Brain microvascular endothelial cell (primary cell): ENCODE data around the gene UBE2E2.

Experiments used
- DNase-seq: peaks from one replicate; pipeline ENCODE4 v3.0.0-alpha.2; 2020
- H3K27ac ChIP-seq: fragments of 250-450 bp; sonication (Bioruptor Pico); 2 replicates; pipeline ENCODE4 v1.5.1; 2020; ENCODE audit warnings: mild to moderate bottlenecking, moderate library complexity
- H3K27me3 ChIP-seq: fragments of 250-450 bp; sonication (Bioruptor Pico); replicated peaks from 2 replicates; pipeline ENCODE4 v1.5.1; 2020; ENCODE audit warnings: mild to moderate bottlenecking
- H3K36me3 ChIP-seq: fragments of 250-450 bp; sonication (Bioruptor Pico); replicated peaks from 2 replicates; pipeline ENCODE4 v1.5.1; 2020; ENCODE audit warnings: mild to moderate bottlenecking
- H3K4me3 ChIP-seq: 2 replicates; pipeline ENCODE4 v1.5.1; 2011; ENCODE audit warnings: low read depth, mild to moderate bottlenecking, control low read depth, low read length, moderate library complexity
- CTCF ChIP-seq: IDR thresholded peaks from 2 replicates; pipeline ENCODE4 v1.5.1; 2011; ENCODE audit warnings: low read depth, mild to moderate bottlenecking, moderate library complexity, low read length, control low read depth, inconsistent platforms; ENCODE audit errors: missing control alignments
- in situ Hi-C: cut with HindIII; loops from 2 replicates; pipeline ENCODE4 v1.10.0; 2017; ENCODE audit warnings: low sequenced_read_pairs, low pct_ligation_motif_present

The UBE2E2 gene

GRCh38 chr3:23496165-23496564 is 293.0 kb downstream of the UBE2E2 start:
- no peak for DNase-seq
- no peaks in the 10 kb centered on the region for H3K27me3 ChIP-seq
- no peak overlapping the region for H3K27ac ChIP-seq
- in situ Hi-C loops, result no loop called here
- TF ChIP-seq CTCF, result no peak
- H3K4me3 ChIP-seq, result no peak overlapping the region
- no peaks in the 10 kb centered on the region for H3K36me3 ChIP-seq

- Histone ChIP-seq H3K4me3 (no peak overlapping the region), H3K27me3 (no peaks in the 10 kb centered on the region), H3K36me3 (no peaks in the 10 kb centered on the region), H3K27ac (no peak overlapping the region)
- in situ Hi-C loops, result no loop called here
- no peak for DNase-seq
- TF ChIP-seq CTCF, result no peak
Measured at GRCh38 chr3:23497156-23497555, 294.0 kb downstream of the UBE2E2 start.

DNA sequence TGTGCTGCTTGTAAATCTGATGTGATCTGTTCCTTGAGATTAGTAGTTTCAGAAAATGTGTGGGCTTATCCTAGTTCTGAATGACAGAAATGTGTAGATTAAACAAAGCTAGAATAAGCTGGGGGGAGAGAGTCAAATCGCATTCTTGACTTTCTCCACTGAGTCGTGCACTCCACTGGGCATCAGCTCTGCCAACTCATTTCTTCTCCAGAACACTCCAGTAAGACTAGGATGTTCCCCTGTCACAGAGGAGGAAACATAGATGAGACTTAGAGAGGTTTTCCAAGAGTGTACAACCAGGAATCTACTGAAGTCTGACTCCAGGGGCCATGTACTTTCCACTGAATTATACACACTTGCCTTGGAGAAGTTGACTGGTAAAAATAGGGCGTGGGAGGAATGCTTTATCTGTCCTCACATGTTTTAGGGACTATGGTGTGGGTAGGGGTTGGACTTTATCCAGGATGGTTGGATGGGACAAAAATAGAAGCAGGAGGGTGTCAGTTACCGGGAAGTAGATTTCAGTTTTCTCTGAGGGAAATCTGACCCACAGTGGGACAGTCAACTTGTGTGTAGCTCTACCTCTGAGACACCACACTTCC is 298.2 kb downstream of the UBE2E2 start:
- in situ Hi-C loops, result no loop called here
- no peak for TF ChIP-seq CTCF
- H3K27ac ChIP-seq, result no peak overlapping the region
- H3K27me3 ChIP-seq, result no peaks in the 10 kb centered on the region
- DNase-seq, result no peak
- H3K36me3 ChIP-seq, result no peaks in the 10 kb centered on the region
- H3K4me3 ChIP-seq, result no peak overlapping the region

GRCh38 chr3:23508464-23508863 is 305.3 kb downstream of the UBE2E2 start:
- DNase-seq, result no peak
- TF ChIP-seq CTCF, result no peak
- in situ Hi-C loops, result no loop called here
- no peak overlapping the region for H3K27ac ChIP-seq
- no peaks in the 10 kb centered on the region for H3K36me3 ChIP-seq
- H3K4me3 ChIP-seq, result no peak overlapping the region
- no peaks in the 10 kb centered on the region for H3K27me3 ChIP-seq

DNA sequence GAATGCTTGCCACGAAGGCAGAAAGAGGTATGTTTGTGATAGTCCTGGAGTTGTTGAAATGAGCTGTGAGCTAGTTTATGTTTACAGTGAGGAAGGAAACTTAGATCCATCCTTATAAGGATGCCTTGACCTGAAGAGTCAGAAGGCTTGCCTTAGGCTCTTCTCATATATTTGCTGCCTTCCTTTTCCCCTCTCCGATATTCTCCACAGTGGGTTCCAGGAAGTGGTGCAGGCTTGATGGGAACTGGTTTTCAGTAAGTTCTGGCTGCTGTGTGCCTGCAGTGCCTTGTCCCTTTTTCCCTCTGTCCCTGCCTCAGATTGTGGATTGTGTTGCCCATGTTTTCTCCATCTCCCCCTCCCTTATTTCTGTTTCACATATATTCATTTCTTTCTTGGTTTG is 315.3 kb downstream of the UBE2E2 start:
- Histone ChIP-seq H3K27me3 (no peaks in the 10 kb centered on the region), H3K4me3 (no peak overlapping the region), H3K36me3 (no peaks in the 10 kb centered on the region), H3K27ac (no peak overlapping the region)
- TF ChIP-seq CTCF, result no peak
- in situ Hi-C loops, result no loop called here
- no peak for DNase-seq
